DND-41 (cell line): ENCODE measurements around the gene VPS51.

Experiments
- ATAC-seq: fragments of 200-7000 bp; cut with Tn5 transposase; 3 replicates; pipeline ENCODE4 v1.9.1; 2021; ENCODE audit warnings: low read depth; ENCODE audit not compliant: insufficient read depth
- DNase-seq: peaks from one replicate; pipeline ENCODE4 v3.0.0-alpha.2; 2020
- H2AFZ ChIP-seq: 2 replicates; pipeline ENCODE4 v1.6.0; 2012; ENCODE audit warnings: low read depth, low read length
- H3K27ac ChIP-seq: 2 replicates; pipeline ENCODE4 v1.5.1; 2012; ENCODE audit warnings: low read length, inconsistent platforms
- H3K27me3 ChIP-seq: fragments of 200-600 bp; sonication (generic); 2 replicates; pipeline ENCODE4 v1.6.0; 2012; ENCODE audit warnings: low read length, mild to moderate bottlenecking, inconsistent platforms; ENCODE audit not compliant: insufficient read depth, poor library complexity
- H3K36me3 ChIP-seq: 2 replicates; pipeline ENCODE4 v1.5.1; 2012; ENCODE audit warnings: low read length, inconsistent platforms; ENCODE audit not compliant: insufficient read depth
- H3K4me1 ChIP-seq: 2 replicates; pipeline ENCODE4 v1.5.1; 2012; ENCODE audit warnings: mild to moderate bottlenecking, low read length; ENCODE audit not compliant: insufficient read depth
- H3K4me2 ChIP-seq: 2 replicates; pipeline ENCODE4 v1.6.0; 2012; ENCODE audit warnings: mild to moderate bottlenecking, moderate library complexity, low read length, inconsistent platforms; ENCODE audit not compliant: insufficient read depth
- H3K4me3 ChIP-seq, 2 experiments: fragments of 200-600 bp in 1 of 2; shearing (Covaris generic) in 1 of 2; 2 replicates each; pipeline ENCODE4 v1.5.1; 2012 to 2016; ENCODE audit warnings: inconsistent platforms in 2 of 2, low read length in 2 of 2, mild to moderate bottlenecking in 2 of 2, low read depth in 1 of 2, moderate library complexity in 1 of 2
- H3K79me2 ChIP-seq: 2 replicates; pipeline ENCODE4 v1.6.0; 2012; ENCODE audit warnings: low read length, inconsistent platforms; ENCODE audit not compliant: insufficient read depth
- H3K9ac ChIP-seq: 2 replicates; pipeline ENCODE4 v1.6.0; 2012; ENCODE audit warnings: low read depth, mild to moderate bottlenecking, inconsistent platforms, low read length, moderate library complexity
- H3K9me3 ChIP-seq: 2 replicates; pipeline ENCODE4 v1.5.1; 2012; ENCODE audit warnings: low read length, moderate library complexity, mild to moderate bottlenecking, inconsistent platforms; ENCODE audit not compliant: insufficient read depth, severe bottlenecking
- H4K20me1 ChIP-seq: 2 replicates; pipeline ENCODE4 v1.6.0; 2012; ENCODE audit warnings: low read length; ENCODE audit not compliant: insufficient read depth
- EZH2 ChIP-seq: IDR thresholded peaks from 3 replicates; pipeline ENCODE4 v1.6.1; 2012; ENCODE audit warnings: borderline replicate concordance, low read depth, mild to moderate bottlenecking, moderate library complexity, low read length, inconsistent platforms; ENCODE audit not compliant: severe bottlenecking
- TF ChIP-seq, protein P1 (sequence below): IDR thresholded peaks from 2 replicates; pipeline ENCODE4 v1.5.1; 2012; ENCODE audit warnings: borderline replicate concordance, low read length, moderate library complexity, mild to moderate bottlenecking; ENCODE audit not compliant: poor library complexity, severe bottlenecking; ENCODE audit errors: extremely low read depth

VPS51 gene

DNA sequence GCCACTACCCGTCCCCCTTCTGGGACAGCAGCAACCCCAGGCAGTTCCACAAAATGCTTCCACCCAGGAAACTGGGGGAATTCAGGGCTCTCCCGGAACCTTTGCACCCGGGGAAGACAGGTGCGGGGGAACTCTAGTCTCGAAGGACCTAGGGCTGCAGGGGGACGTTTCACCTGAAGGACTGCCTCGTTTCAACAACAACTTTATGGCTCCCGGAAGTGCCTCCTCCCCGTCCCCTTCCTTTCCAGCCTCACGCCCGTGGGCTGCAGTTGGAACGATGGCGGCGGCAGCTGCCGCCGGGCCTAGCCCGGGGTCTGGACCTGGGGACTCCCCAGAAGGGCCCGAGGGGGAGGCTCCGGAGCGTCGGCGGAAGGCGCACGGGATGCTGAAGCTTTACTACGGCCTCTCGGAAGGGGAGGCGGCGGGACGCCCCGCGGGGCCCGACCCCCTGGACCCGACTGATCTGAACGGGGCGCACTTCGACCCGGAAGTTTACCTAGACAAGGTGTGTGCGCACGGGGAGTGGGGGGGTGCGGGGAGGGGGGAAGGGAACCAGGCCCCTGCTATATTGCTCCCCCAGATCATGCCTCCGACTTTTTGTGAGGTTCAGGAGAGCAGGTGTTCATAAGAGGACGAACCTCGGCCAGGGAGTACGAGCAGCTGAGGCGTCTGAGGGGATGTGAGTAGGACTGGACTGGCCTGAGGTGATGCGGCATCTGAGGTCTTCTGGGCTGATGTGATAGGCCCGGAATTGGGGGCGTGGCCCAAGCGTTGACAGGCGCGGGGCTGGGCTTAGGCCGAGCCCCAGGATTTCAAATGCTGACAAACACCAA is at the start of gene VPS51:
Gene VPS51, plus strand, starts transcription at position 241 of the 833 bp plus-strand sequence. Its CDS starts 37 bp downstream, at position 278.
- DNase-seq = peak; percentile 87
- Histone ChIP-seq H3K9ac (peak within 1 kb of the TSS; percentile 65), H3K4me1 (peaks cover 29% of the 10 kb centered on the region), H2AFZ (peak within 1 kb of the TSS; percentile 91), H3K4me3 (peak within 1 kb of the TSS; percentile 52 to 93; a peak in 3 of 4 replicates), H3K27ac (peak within 1 kb of the TSS; percentile 74), H3K27me3 (no peaks in the 10 kb centered on the region), H3K79me2 (peaks cover 41% of the 10 kb centered on the region), H4K20me1 (peaks cover 8% of the 10 kb centered on the region; the same call in 1 of the 2 replicates), H3K9me3 (no peaks in the 10 kb centered on the region), H3K4me2 (peak within 1 kb of the TSS; percentile 93), H3K36me3 (peaks cover 16% of the 10 kb centered on the region)
- TF ChIP-seq, protein P1, sequence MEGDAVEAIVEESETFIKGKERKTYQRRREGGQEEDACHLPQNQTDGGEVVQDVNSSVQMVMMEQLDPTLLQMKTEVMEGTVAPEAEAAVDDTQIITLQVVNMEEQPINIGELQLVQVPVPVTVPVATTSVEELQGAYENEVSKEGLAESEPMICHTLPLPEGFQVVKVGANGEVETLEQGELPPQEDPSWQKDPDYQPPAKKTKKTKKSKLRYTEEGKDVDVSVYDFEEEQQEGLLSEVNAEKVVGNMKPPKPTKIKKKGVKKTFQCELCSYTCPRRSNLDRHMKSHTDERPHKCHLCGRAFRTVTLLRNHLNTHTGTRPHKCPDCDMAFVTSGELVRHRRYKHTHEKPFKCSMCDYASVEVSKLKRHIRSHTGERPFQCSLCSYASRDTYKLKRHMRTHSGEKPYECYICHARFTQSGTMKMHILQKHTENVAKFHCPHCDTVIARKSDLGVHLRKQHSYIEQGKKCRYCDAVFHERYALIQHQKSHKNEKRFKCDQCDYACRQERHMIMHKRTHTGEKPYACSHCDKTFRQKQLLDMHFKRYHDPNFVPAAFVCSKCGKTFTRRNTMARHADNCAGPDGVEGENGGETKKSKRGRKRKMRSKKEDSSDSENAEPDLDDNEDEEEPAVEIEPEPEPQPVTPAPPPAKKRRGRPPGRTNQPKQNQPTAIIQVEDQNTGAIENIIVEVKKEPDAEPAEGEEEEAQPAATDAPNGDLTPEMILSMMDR = no peak
- no peak for TF ChIP-seq EZH2
- peak; percentile 90 for ATAC-seq

- no peak overlapping the region for H3K27ac ChIP-seq
- H3K4me2 ChIP-seq = no peak overlapping the region
- no peaks in the 10 kb centered on the region for H3K9me3 ChIP-seq
- H4K20me1 ChIP-seq = peaks cover 28% of the 10 kb centered on the region
- no peak overlapping the region for H2AFZ ChIP-seq
- H3K79me2 ChIP-seq = peaks cover 24% of the 10 kb centered on the region
- no peaks in the 10 kb centered on the region for H3K27me3 ChIP-seq
- peaks cover 32% of the 10 kb centered on the region for H3K36me3 ChIP-seq
- TF ChIP-seq, protein P1 = no peak
- TF ChIP-seq EZH2 = no peak
- no peak for DNase-seq
- no peak for ATAC-seq
- H3K9ac ChIP-seq = no peak overlapping the region
- no peak overlapping the region for H3K4me3 ChIP-seq
- peaks cover 19% of the 10 kb centered on the region for H3K4me1 ChIP-seq
These were observed 48.2 kb upstream of the VPS51 start for GRCh38 chr11:65047581-65048422.

- Histone ChIP-seq H3K79me2 (no peaks in the 10 kb centered on the region), H3K36me3 (0 out of 2 replicates have a peak, but pooled peaks cover under 1% of the 10 kb centered on the region), H3K4me2 (no peak overlapping the region), H3K9me3 (no peaks in the 10 kb centered on the region), H3K9ac (no peak overlapping the region), H4K20me1 (no peaks in the 10 kb centered on the region; the same call in none of the 2 replicates), H3K4me1 (no peaks in the 10 kb centered on the region), H3K27me3 (no peaks in the 10 kb centered on the region), H3K4me3 (no peak overlapping the region), H2AFZ (no peak overlapping the region), H3K27ac (no peak overlapping the region)
- ATAC-seq = no peak
- no peak for TF ChIP-seq EZH2
- TF ChIP-seq, protein P1 = no peak
- no peak for DNase-seq
These were observed 44.6 kb upstream of the VPS51 start for GRCh38 chr11:65051398-65051858.
